ENCODE results near the gene FEM1A.

The FEM1A gene

GRCh38 chr19:4849019-4849418 lies 57.5 kb downstream of the FEM1A start:
- DNase-seq (ENCODE audit: low read depth), result no peak

Data from activated T-helper 9 cell treated with anti-CD3 and anti-CD28 coated beads, Interleukin-2, amount 50 U/mL, for 16 hours (primary cell).